ENCODE measurements around the gene HRH1. TPM values are rescaled to one million over a fixed set of nuclear protein-coding genes. Genes with fewer than 3 reads are reported as not detected.

The HRH1 gene
- total RNA-seq, 6 experiments from 2014 or later = 0.14 to 0.66 (median 0.41) TPM; not detected in 2

DNA sequence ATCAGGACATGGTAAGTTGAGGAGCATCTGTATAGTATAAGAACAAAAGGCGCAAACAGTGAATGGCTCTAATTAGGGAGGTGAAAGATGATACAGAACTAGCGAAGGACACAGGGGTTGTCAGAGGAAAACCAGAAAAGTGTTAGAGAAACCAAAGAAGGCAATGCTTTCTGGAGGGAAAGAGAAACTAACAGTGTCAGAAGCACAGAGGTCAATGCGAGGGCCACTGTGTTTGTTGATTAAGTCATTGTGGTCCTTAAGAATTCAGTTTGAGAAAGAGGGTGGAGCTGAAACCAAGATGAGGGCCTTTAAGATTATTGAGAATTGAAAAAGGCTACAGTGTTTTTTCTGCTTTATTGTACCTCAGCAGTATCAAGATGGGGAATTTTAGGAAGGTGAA lies 146.7 kb downstream of the HRH1 start:
- Histone ChIP-seq H3K4me3 (no peak overlapping the region), H3K9me3 (no peaks in the 10 kb centered on the region), H3K27ac (no peak overlapping the region), H3K36me3 (peaks cover 0 to 13% (median 5%) of the 10 kb centered on the region in 4 donors), H3K4me1 (no peaks in the 10 kb centered on the region), H3K27me3 (no peaks in the 10 kb centered on the region)
- intact Hi-C loops (cut with DNase I) = no loop called here
- ATAC-seq = peak in 2 of 4 donors; percentile 34 to 44
- 81% methylated on average over 3 of the region's 3 CpGs for WGBS (ENCODE audit: insufficient coverage, low coverage, low lambda C conversion rate, missing lambda C conversion rate)
- DNase-seq = no peak
- no peak for TF ChIP-seq POLR2A (IDR thresholded peaks at IDR 0.05)
- TF ChIP-seq, protein P1, sequence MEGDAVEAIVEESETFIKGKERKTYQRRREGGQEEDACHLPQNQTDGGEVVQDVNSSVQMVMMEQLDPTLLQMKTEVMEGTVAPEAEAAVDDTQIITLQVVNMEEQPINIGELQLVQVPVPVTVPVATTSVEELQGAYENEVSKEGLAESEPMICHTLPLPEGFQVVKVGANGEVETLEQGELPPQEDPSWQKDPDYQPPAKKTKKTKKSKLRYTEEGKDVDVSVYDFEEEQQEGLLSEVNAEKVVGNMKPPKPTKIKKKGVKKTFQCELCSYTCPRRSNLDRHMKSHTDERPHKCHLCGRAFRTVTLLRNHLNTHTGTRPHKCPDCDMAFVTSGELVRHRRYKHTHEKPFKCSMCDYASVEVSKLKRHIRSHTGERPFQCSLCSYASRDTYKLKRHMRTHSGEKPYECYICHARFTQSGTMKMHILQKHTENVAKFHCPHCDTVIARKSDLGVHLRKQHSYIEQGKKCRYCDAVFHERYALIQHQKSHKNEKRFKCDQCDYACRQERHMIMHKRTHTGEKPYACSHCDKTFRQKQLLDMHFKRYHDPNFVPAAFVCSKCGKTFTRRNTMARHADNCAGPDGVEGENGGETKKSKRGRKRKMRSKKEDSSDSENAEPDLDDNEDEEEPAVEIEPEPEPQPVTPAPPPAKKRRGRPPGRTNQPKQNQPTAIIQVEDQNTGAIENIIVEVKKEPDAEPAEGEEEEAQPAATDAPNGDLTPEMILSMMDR (IDR thresholded peaks at IDR 0.05) = no peak

DNA sequence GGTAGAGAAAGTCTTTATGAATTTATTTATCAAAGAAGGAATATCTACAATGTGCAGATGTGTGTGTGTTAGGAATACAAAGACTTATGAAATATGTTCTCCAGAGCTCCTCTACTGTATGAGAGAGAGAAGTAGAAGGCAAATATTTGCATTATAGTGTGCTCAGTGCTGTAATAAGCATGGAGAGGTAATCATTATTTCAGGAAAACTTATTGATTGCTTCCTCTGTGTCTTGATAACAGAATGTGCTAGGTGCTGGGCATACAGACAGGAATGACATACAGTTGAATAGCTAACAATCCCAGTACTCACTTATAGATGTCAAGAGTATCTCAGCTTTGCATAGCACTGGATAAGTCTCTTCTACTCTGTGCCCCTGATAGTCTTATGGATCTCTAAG lies 148.2 kb downstream of the HRH1 start:
- H3K27ac ChIP-seq = no peak overlapping the region
- H3K4me3 ChIP-seq = no peak overlapping the region
- DNase-seq = no peak
- no peaks in the 10 kb centered on the region for H3K27me3 ChIP-seq
- TF ChIP-seq POLR2A (IDR thresholded peaks at IDR 0.05) = no peak
- TF ChIP-seq, protein P1 (IDR thresholded peaks at IDR 0.05) = no peak
- H3K36me3 ChIP-seq = peaks cover 0 to 16% (median 7%) of the 10 kb centered on the region in 4 donors
- H3K9me3 ChIP-seq = no peaks in the 10 kb centered on the region
- ATAC-seq = peak in 1 of 4 donors; percentile 83
- intact Hi-C loops (cut with DNase I) = no loop called here
- H3K4me1 ChIP-seq = peaks cover 0 to 13% (median 0%) of the 10 kb centered on the region in 4 donors

DNA sequence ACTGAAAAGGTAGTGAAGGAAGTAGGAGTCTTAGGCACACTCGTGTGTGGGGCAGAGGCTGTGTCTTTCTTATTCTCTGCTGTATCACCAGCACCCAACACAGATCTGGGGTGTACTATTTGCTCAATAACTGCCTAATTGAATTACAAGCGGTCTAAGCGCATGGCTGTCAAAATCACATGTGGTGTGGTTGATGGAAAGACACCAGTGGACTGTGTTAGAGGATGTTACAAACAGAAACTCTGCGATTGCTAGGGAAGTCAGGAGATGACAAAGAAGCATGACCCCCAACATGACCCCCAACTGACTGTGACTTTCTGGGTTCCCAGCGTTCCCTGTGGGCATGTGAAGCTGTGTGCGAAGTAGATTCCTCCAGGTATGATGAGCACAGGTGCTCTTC lies 149.9 kb downstream of the HRH1 start:
- ATAC-seq (peak in 1 of 4 donors; percentile 21), DNase-seq (no peak)
- H3K9me3 ChIP-seq = no peaks in the 10 kb centered on the region
- H3K27ac ChIP-seq = no peak overlapping the region
- 71% methylated on average over 3 of the region's 6 CpGs for WGBS (ENCODE audit: insufficient coverage, low coverage, low lambda C conversion rate, missing lambda C conversion rate)
- intact Hi-C loops (cut with DNase I) = no loop called here
- TF ChIP-seq, protein P1 (IDR thresholded peaks at IDR 0.05) = no peak
- TF ChIP-seq POLR2A (IDR thresholded peaks at IDR 0.05) = no peak
- peaks cover 0 to 21% (median 4%) of the 10 kb centered on the region in 4 donors for H3K36me3 ChIP-seq
- peaks cover 0 to 14% (median 0%) of the 10 kb centered on the region in 4 donors for H3K4me1 ChIP-seq
- H3K27me3 ChIP-seq = no peaks in the 10 kb centered on the region
- no peak overlapping the region for H3K4me3 ChIP-seq

DNA sequence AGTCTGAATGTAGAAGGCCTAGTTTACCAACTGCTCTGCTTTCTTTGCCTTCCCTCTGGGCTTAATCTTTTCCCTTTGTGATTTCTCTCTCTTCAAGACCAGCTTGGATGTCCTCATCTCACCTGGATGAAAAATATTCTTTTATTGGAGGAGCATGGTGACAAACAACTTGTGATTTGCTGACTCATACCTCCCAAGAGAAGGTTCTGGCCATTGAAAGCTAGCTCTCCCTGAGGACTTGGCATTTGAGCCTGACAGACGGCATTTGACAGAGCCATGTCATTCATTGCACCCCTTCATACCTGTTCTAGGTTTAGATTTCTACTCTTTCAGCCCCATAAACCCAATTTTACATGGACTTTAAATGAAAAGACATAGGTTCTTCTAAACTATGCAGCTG lies 151.2 kb downstream of the HRH1 start:
- peaks cover 0 to 33% (median 5%) of the 10 kb centered on the region in 4 donors for H3K36me3 ChIP-seq
- H3K27me3 ChIP-seq = no peaks in the 10 kb centered on the region
- H3K4me3 ChIP-seq = no peak overlapping the region
- DNase-seq (no peak), ATAC-seq (no peak)
- no peaks in the 10 kb centered on the region for H3K9me3 ChIP-seq
- TF ChIP-seq POLR2A (IDR thresholded peaks at IDR 0.05) = no peak
- TF ChIP-seq, protein P1 (IDR thresholded peaks at IDR 0.05) = no peak
- no peak overlapping the region for H3K27ac ChIP-seq
- WGBS (ENCODE audit: insufficient coverage, low coverage, low lambda C conversion rate, missing lambda C conversion rate) = 100% methylated on average over 1 of the region's 1 CpG
- intact Hi-C loops (cut with DNase I) = no loop called here
- peaks cover 0 to 14% (median 0%) of the 10 kb centered on the region in 4 donors for H3K4me1 ChIP-seq
